ENCODE measurements around the gene ID1.
A peak's percentile ranks its signal among the peaks of the same experiment; 100 is the strongest.
"Not testable (repeated sequence)": the region's sequence is repeated elsewhere in the genome, so short reads cannot be mapped to it uniquely, and the experiment has no call there.

The ID1 gene

GRCh38 chr20:31605902-31606803, 1.1 kb downstream of the ID1 start:
- DNase-seq (ENCODE audit: low spot score) = peak; percentile 90
- no peaks in the 10 kb centered on the region for H3K27me3 ChIP-seq (ENCODE audit: insufficient read depth, poor library complexity, severe bottlenecking)
- TF ChIP-seq, protein P1, sequence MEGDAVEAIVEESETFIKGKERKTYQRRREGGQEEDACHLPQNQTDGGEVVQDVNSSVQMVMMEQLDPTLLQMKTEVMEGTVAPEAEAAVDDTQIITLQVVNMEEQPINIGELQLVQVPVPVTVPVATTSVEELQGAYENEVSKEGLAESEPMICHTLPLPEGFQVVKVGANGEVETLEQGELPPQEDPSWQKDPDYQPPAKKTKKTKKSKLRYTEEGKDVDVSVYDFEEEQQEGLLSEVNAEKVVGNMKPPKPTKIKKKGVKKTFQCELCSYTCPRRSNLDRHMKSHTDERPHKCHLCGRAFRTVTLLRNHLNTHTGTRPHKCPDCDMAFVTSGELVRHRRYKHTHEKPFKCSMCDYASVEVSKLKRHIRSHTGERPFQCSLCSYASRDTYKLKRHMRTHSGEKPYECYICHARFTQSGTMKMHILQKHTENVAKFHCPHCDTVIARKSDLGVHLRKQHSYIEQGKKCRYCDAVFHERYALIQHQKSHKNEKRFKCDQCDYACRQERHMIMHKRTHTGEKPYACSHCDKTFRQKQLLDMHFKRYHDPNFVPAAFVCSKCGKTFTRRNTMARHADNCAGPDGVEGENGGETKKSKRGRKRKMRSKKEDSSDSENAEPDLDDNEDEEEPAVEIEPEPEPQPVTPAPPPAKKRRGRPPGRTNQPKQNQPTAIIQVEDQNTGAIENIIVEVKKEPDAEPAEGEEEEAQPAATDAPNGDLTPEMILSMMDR (IDR thresholded peaks at IDR 0.05; ENCODE audit: poor library complexity, severe bottlenecking) = no peak
- H3K27ac ChIP-seq (ENCODE audit: poor library complexity, severe bottlenecking) = peak overlapping the region; percentile 88
- peak overlapping the region; percentile 91 for H3K4me3 ChIP-seq (ENCODE audit: severe bottlenecking)
- peaks cover 42% of the 10 kb centered on the region for H3K4me1 ChIP-seq (ENCODE audit: insufficient read depth, poor library complexity, severe bottlenecking)
- H3K36me3 ChIP-seq (ENCODE audit: low read depth) = peaks cover 18% of the 10 kb centered on the region
- H3K9me3 ChIP-seq (ENCODE audit: severe bottlenecking) = no peaks in the 10 kb centered on the region
- no peak for ATAC-seq (ENCODE audit: low read depth)

DNA sequence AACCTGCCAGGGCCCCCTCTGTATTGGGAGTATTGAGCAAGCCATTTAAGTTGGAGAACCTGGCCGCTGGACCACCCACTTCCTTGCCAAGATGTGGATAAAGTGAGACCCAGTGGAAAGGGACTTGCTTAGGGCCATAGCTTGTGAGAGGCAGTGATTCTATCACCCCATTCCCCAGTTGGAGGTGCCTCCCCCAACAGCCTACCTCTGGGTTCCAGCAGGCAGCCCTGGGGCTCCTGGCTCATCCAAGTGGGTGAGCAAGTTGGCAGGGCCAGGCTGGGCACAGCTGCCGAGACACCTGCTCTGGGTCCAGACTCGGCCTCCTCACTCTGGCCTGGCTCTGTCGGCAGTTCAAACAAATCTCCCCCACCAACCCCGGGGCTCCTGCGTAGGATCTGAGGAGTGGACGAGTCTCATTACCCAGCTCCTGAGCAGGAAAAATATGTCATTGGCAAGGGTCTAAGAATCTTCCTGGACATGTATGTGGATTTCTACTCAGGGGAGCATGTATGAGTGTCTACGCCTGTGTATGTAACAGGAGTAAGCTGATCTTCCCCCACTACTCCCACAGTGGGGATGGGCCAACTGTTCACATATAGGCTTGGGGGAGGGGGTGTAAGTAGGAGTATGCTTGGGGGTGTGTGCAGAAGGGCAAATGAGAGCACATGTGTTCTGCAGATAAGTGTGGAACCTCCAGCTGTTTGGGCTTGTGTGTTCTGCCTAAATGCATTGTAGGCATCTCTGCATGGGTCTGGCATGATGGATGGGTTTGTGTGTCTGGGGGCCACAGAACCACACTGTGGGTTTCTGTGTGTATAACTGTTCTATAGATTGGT, 1.9 kb downstream of the ID1 start:
- Histone ChIP-seq H3K9me3 (ENCODE audit: severe bottlenecking) (no peaks in the 10 kb centered on the region), H3K36me3 (ENCODE audit: low read depth) (peaks cover 18% of the 10 kb centered on the region), H3K4me1 (ENCODE audit: insufficient read depth, poor library complexity, severe bottlenecking) (peaks cover 51% of the 10 kb centered on the region), H3K27me3 (ENCODE audit: insufficient read depth, poor library complexity, severe bottlenecking) (no peaks in the 10 kb centered on the region), H3K4me3 (ENCODE audit: severe bottlenecking) (peak overlapping the region; percentile 91), H3K27ac (ENCODE audit: poor library complexity, severe bottlenecking) (peak overlapping the region; percentile 88)
- TF ChIP-seq, protein P1 (IDR thresholded peaks at IDR 0.05; ENCODE audit: poor library complexity, severe bottlenecking) = no peak
- ATAC-seq (ENCODE audit: low read depth) (peak; percentile 13), DNase-seq (ENCODE audit: low spot score) (peak; percentile 91)

- Histone ChIP-seq H3K4me3 (ENCODE audit: severe bottlenecking) (peak overlapping the region; percentile 91), H3K4me1 (ENCODE audit: insufficient read depth, poor library complexity, severe bottlenecking) (peaks cover 54% of the 10 kb centered on the region), H3K36me3 (ENCODE audit: low read depth) (peaks cover 18% of the 10 kb centered on the region), H3K9me3 (ENCODE audit: severe bottlenecking) (no peaks in the 10 kb centered on the region), H3K27me3 (ENCODE audit: insufficient read depth, poor library complexity, severe bottlenecking) (no peaks in the 10 kb centered on the region), H3K27ac (ENCODE audit: poor library complexity, severe bottlenecking) (peak overlapping the region; percentile 88)
- TF ChIP-seq, protein P1 (IDR thresholded peaks at IDR 0.05; ENCODE audit: poor library complexity, severe bottlenecking) = no peak
- DNase-seq (ENCODE audit: low spot score) = no peak
- ATAC-seq (ENCODE audit: low read depth) = no peak
Measured at GRCh38 chr20:31607640-31608250, 2.7 kb downstream of the ID1 start.

DNA sequence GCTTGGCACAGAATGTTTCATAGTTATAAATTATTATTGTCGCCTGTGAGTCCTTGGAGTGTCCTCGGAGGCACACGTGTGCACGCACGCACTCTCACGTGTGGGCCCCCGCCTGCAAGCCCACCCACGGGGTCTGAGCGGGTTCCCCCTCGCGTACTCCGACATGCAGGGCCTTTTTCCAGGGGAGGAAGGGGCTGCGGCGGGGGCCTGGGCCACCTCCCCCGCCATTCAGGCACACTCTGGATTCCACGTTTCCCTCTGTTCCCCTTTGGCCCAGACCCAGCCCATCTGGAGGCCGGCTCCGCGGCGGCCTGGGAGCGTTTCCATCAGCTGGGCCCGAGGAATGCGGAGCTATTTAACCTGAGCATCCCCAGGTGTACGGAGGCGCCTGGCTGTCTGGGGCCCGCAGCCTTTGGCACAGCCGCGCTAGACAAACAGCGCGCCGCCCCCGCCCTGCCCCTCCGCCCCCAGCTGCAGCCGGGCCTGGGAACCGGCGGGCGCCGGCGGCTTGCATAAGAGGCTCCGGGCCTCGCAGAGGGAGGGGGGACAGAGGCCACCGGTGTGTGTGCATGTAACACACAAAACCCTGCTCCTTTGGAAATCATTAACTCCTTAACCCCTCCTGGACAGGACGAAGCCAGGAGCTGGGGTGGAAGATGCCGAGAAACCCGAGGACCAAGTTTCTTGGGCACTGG, 3.3 kb downstream of the ID1 start:
- TF ChIP-seq, protein P1 (IDR thresholded peaks at IDR 0.05; ENCODE audit: poor library complexity, severe bottlenecking) = no peak
- H3K4me1 ChIP-seq (ENCODE audit: insufficient read depth, poor library complexity, severe bottlenecking) = peaks cover 49% of the 10 kb centered on the region
- peak overlapping the region; percentile 91 for H3K4me3 ChIP-seq (ENCODE audit: severe bottlenecking)
- no peaks in the 10 kb centered on the region for H3K27me3 ChIP-seq (ENCODE audit: insufficient read depth, poor library complexity, severe bottlenecking)
- peak; percentile 99 for DNase-seq (ENCODE audit: low spot score)
- H3K9me3 ChIP-seq (ENCODE audit: severe bottlenecking) = no peaks in the 10 kb centered on the region
- H3K36me3 ChIP-seq (ENCODE audit: low read depth) = peaks cover 18% of the 10 kb centered on the region
- H3K27ac ChIP-seq (ENCODE audit: poor library complexity, severe bottlenecking) = peak overlapping the region; percentile 88
- peak; percentile 45 for ATAC-seq (ENCODE audit: low read depth)

GRCh38 chr20:31612271-31612640, 7.2 kb downstream of the ID1 start:
- H3K27me3 ChIP-seq (ENCODE audit: insufficient read depth, poor library complexity, severe bottlenecking); ATAC-seq (ENCODE audit: low read depth); DNase-seq (ENCODE audit: low spot score); H3K4me3 ChIP-seq (ENCODE audit: severe bottlenecking); H3K36me3 ChIP-seq (ENCODE audit: low read depth); H3K9me3 ChIP-seq (ENCODE audit: severe bottlenecking): not testable (repeated sequence)
- H3K27ac ChIP-seq (ENCODE audit: poor library complexity, severe bottlenecking) = peak overlapping the region; percentile 88
- peaks cover 42% of the 10 kb centered on the region for H3K4me1 ChIP-seq (ENCODE audit: insufficient read depth, poor library complexity, severe bottlenecking)
